ENCODE data around the gene KRT82. TPM values are rescaled to one million over a fixed set of nuclear protein-coding genes. Genes with fewer than 3 reads are reported as not detected.

The KRT82 gene
- total and polyA plus RNA-seq, 10 donors = 0.04 TPM; not detected in 9

DNA sequence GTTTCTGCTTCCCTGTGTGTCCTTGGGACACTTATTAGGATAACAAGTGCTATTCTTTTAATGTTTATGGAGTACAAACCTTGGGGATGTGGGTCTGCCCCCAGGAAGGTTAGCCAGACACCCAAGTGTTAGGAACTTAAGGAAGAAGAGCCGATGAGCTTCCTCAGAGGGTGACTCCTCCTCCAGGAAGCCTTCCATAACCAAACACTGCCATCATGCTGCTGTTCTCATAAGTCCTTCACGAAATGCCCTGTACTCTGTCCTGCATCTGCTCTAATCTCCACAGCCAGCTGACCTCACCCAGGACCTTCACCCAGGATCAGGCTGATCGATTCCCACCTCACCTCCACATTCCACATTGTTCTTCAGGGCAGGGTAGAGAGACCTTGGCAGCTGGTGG is 37.6 kb downstream of the KRT82 start:
- intact Hi-C loops (cut with DNase I; ENCODE audit: low total_unique reads) = no loop called here

DNA sequence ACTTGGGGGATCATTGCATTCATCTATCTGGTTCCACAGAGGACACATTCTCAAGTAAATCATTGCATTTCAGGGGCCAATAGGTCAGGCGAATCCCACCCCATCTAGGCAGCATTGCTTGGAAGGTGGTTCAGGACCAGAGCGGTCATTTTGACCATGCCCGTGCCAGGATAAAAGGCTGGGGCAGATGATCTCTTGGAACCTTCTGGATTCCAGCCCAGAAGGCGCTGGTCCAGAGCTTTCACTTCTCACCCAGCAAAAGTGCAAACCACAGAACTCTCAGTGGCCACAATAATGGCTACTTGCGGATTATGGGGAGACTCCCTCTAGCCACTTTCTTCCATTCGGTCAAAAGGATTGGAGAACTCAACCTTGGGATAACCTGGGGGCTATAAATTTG is 38.3 kb downstream of the KRT82 start:
- WGBS, 5 donors = 74 to 86% (median 84%) methylated on average over 6 of the region's 6 CpGs
- Histone ChIP-seq H3K27ac (no peak overlapping the region), H3K9me3 (no peaks in the 10 kb centered on the region), H3K36me3 (no peaks in the 10 kb centered on the region), H3K4me1 (peaks cover 0 to 12% (median 0%) of the 10 kb centered on the region in 6 donors), H3K27me3 (replicated peaks in 1 of 7) (peaks cover 0 to 24% (median 0%) of the 10 kb centered on the region in 7 donors), H3K4me3 (no peak overlapping the region)
- intact Hi-C loops (cut with DNase I; ENCODE audit: low total_unique reads) = no loop called here
- TF ChIP-seq POLR2A (IDR thresholded peaks at IDR 0.05) = no peak
- no peak for TF ChIP-seq POLR2AphosphoS5 (IDR thresholded peaks at IDR 0.05)
- TF ChIP-seq, protein P1, sequence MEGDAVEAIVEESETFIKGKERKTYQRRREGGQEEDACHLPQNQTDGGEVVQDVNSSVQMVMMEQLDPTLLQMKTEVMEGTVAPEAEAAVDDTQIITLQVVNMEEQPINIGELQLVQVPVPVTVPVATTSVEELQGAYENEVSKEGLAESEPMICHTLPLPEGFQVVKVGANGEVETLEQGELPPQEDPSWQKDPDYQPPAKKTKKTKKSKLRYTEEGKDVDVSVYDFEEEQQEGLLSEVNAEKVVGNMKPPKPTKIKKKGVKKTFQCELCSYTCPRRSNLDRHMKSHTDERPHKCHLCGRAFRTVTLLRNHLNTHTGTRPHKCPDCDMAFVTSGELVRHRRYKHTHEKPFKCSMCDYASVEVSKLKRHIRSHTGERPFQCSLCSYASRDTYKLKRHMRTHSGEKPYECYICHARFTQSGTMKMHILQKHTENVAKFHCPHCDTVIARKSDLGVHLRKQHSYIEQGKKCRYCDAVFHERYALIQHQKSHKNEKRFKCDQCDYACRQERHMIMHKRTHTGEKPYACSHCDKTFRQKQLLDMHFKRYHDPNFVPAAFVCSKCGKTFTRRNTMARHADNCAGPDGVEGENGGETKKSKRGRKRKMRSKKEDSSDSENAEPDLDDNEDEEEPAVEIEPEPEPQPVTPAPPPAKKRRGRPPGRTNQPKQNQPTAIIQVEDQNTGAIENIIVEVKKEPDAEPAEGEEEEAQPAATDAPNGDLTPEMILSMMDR (IDR thresholded peaks at IDR 0.05 in 8 of 11, conservative IDR thresholded peaks at IDR 0.05 in 3 of 11) = no peak
- peak; percentile 33 for DNase-seq

More for the DNA sequence above, 37.6 kb downstream of the KRT82 start:
- no peak overlapping the region for H3K4me3 ChIP-seq
- no peaks in the 10 kb centered on the region for H3K36me3 ChIP-seq
- TF ChIP-seq POLR2A (IDR thresholded peaks at IDR 0.05) (no peak), POLR2AphosphoS5 (IDR thresholded peaks at IDR 0.05) (no peak)
- TF ChIP-seq, protein P1 (IDR thresholded peaks at IDR 0.05 in 8 of 11, conservative IDR thresholded peaks at IDR 0.05 in 3 of 11) = no peak
- H3K27ac ChIP-seq = no peak overlapping the region
- H3K9me3 ChIP-seq = no peaks in the 10 kb centered on the region
- peaks cover 0 to 12% (median 0%) of the 10 kb centered on the region in 6 donors for H3K4me1 ChIP-seq
- WGBS, 5 donors = 56 to 82% (median 65%) methylated on average over 3 of the region's 3 CpGs
- peaks cover 0 to 24% (median 0%) of the 10 kb centered on the region in 7 donors for H3K27me3 ChIP-seq (replicated peaks in 1 of 7)
- DNase-seq = no peak

DNA sequence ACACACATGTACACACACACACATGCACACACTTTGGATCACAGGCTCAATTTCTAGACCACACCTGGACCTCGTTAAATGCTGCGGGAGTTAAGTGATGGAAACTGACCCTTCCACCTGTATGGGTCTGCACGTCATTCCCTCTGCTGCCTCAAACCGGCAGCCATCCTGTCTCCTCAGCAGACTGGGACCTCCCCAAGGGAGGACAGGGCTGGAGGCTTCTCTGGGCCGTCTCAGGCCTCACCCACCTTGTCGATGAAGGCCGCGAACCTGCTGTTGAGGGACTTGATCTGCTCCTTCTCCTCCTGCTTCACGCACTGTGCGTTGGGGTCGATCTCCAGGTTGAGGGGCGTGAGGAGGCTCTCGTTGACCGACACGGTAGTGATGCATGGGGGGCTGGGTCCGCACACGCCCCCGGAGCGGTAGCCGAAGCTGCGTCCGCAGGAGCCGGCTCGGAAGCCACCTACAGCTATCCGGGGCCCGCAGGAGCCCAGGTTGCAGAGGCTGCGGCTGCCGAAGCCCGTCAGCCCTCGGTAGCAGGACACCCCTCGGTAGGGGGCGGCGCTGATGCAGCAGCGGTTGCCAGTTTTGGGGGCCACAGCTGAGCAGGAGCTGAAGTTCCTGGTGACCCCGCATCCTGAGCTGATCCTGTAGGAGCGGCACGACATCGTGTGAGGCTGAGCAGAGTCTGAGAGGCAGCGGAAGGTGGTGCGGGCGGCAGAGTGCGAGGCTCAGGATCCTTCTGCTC is 39.2 kb downstream of the KRT82 start, which contains the start of gene KRT85:
TSS of gene KRT85 (minus strand) at position 744 of the 748 bp plus-strand sequence. CDS start at position 668, 76 bp downstream.
- WGBS, 5 donors = 80 to 90% (median 84%) methylated on average over 36 to 42 of the region's 42 CpGs
- intact Hi-C loops (cut with DNase I; ENCODE audit: low total_unique reads) = no loop called here

More for the DNA sequence above, 39.2 kb downstream of the KRT82 start, which contains the start of gene KRT85:
- peak; percentile 71 for DNase-seq
- Histone ChIP-seq H3K27me3 (replicated peaks in 1 of 7) (peaks cover 0 to 24% (median 0%) of the 10 kb centered on the region in 7 donors), H3K36me3 (no peaks in the 10 kb centered on the region), H3K4me3 (no peak within 1 kb of the TSS), H3K4me1 (peaks cover 0 to 5% (median 0%) of the 10 kb centered on the region in 6 donors), H3K9me3 (no peaks in the 10 kb centered on the region), H3K27ac (no peak within 1 kb of the TSS)
- TF ChIP-seq, protein P1 (IDR thresholded peaks at IDR 0.05 in 8 of 11, conservative IDR thresholded peaks at IDR 0.05 in 3 of 11) = no peak
- TF ChIP-seq POLR2AphosphoS5 (IDR thresholded peaks at IDR 0.05) = no peak
- TF ChIP-seq POLR2A (IDR thresholded peaks at IDR 0.05) = no peak

All from spleen (tissue), 11 donors.